Measurements from ENCODE around the gene WDR88. TPM values are rescaled to one million over a fixed set of nuclear protein-coding genes. Genes with fewer than 3 reads are reported as not detected.

WDR88 gene
- total and polyA plus RNA-seq, 2 of the 8 experiments (the other 6 are each of a cell fraction or from before 2014, with no cell fraction given), result not detected

- TF ChIP-seq RFX5 (IDR thresholded peaks at IDR 0.05; ENCODE audit: borderline replicate concordance, low read depth, low read length) (no peak), ATF2 (IDR thresholded peaks at IDR 0.05; ENCODE audit: low read length) (no peak), CBX5 (IDR thresholded peaks at IDR 0.05; ENCODE audit: low read depth, low read length) (no peak), KDM5A (IDR thresholded peaks at IDR 0.05; ENCODE audit: low read length) (no peak)
Observed at GRCh38 chr19:33197591-33198000, 65.7 kb downstream of the WDR88 start (continued).

Data from H1 (cell line).